22Rv1 (cell line): ENCODE results near the gene STK26.

ENCODE experiments used
- ZFX ChIP-seq: fragments of 450-650 bp; IDR thresholded peaks from 2 replicates; pipeline ENCODE4 v1.6.1; 2017; ENCODE audit warnings: antibody characterized with exemption, borderline replicate concordance
- TF ChIP-seq, protein P1 (sequence below): fragments of 450-650 bp; IDR thresholded peaks from 2 replicates; pipeline ENCODE4 v1.5.1; 2017; ENCODE audit warnings: mild to moderate bottlenecking

DNA sequence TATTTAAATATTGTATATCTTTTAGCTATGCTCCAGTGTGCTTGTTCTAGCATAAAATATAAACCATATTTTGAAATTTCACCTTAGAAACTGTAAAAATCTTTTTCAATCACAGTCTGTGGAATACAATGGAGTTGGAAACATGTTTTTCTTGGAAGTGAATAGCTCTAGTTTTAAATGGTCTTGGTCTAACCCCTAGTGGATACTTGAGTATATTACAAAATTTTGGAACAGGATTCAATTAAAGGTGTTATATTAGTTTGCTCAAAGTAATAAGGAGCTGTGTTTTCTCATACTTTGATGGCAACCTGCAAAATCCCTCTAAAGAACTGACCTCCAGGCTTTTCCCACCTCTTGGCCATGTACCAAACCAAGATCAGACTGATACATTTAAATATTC, 48.2 kb downstream of the STK26 start:
- TF ChIP-seq, protein P1, sequence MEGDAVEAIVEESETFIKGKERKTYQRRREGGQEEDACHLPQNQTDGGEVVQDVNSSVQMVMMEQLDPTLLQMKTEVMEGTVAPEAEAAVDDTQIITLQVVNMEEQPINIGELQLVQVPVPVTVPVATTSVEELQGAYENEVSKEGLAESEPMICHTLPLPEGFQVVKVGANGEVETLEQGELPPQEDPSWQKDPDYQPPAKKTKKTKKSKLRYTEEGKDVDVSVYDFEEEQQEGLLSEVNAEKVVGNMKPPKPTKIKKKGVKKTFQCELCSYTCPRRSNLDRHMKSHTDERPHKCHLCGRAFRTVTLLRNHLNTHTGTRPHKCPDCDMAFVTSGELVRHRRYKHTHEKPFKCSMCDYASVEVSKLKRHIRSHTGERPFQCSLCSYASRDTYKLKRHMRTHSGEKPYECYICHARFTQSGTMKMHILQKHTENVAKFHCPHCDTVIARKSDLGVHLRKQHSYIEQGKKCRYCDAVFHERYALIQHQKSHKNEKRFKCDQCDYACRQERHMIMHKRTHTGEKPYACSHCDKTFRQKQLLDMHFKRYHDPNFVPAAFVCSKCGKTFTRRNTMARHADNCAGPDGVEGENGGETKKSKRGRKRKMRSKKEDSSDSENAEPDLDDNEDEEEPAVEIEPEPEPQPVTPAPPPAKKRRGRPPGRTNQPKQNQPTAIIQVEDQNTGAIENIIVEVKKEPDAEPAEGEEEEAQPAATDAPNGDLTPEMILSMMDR, result 0 out of 2 replicates have a peak, but pooled peaks have one; percentile 13
- TF ChIP-seq ZFX, result no peak
